Fibroblast of the conjunctiva (primary cell): ENCODE data around the gene CDO1.

Experiments
- DNase-seq: peaks from one replicate; pipeline ENCODE4 v3.0.0-alpha.2; 2010; ENCODE audit warnings: low read depth

The CDO1 gene

DNA sequence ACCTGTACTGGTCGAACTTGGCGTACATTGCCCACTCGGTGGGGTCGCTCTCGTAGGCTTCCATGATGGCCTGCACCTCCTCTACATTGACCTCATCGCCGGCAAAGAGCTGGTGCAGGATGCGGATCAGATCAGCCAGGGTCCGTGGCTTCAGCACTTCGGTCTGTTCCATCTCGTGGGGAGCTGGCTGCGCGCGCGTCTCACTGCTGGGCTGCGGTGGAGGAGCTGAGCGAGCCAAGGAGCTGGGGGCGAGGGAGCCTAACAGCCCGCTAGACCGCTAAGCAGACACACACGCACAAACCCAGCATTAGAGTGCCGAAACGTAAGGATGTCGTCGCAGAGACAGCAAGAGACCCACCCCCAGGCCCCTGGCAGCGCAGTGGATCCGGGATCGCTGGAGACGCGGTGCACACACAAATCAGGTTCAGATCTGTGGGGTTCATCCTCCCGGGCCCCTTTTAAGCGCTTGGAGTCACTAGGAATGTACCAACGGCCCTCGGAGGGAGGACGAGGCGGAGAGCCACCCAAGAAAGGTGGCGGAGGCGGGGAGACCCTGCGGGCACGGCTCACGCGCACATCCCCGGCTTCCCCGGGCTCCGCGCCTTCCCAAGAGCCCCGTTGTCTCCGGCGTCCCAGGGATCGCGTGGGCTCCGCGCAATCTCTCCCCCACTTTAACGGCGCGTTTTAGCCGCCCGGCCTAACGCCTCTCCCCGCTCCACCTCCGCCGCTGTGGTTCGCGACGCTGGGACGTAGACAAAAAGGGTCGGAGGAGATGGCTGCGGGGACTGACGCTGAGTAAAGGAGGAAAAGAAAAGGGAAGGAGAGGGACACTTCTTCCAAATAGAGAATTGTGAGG, at the start of gene CDO1:
Gene CDO1, minus strand, starts transcription at position 434 of the 856 bp plus-strand sequence. Its CDS starts 262 bp downstream, at position 172.
- peak; percentile 51 for DNase-seq

DNA sequence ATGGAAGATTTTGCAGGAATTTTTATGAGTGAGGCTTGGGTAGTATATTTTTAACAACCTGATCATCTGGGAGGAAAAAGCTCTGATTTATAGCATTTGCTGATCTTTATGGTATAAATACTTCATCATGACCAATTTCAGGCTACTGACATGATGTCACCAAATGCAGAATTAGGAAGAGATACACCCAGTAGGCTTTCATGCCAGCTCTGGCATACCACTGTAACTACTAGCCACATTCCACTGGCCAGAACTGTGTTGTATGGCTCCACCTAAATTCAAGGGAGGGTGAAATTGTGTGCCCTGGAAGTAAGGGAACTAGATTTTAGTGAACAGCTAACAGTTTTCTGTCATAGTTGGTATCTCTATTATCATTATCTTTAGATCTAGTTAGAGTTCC, 42.9 kb upstream of the CDO1 start:
- DNase-seq: no peak

DNA sequence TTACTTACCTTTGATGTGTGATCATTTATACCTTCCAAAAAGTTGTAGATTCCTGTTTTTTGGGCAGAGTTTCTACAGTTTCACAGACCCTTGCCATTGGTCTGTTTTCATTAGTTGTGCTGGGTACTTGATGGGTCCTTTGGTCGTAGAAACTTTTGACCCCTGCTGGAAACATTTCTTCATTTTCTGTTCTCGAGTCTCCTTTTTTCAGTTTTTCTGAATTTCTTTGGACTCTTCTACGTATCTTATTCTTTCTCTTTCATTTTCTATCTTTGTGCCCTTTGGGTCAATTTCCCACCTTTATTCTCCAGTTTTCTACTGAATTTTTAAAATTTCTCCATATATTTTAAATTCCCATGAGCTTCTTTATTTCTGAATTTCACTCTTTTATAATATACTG, 41.9 kb upstream of the CDO1 start:
- no peak for DNase-seq

DNA sequence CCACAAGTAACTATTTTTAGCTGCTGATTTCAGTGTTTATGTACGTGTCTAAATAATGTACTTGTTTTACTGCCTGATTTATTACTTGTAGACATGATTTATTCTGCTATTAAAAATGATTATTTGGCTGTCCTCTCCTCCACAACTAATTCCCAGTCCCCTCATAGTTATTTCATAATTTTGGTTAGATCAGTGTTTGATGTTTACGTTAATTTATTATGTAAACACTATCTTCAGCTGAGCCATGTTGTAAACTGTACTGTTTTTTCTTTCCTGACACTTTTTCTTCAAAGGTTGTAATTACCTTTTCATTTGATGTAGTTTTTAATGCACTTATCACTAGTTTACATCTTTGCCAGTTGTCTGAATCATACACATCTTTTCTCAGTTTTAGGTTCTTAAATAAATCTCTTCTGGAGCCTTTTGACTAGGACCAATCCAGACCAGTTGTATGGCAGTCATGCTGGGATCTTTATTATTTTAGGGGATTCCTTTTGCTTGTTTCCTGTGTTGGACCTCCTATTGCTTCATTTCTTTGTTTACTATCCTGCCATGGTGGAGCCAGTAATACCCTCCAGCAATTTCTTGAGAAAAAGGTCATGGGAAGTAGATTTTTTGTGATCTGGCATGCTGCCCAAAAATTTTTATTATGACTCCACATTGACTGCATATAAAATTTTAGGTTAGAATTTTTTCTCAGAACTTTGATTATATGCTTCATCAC, 41.3 kb upstream of the CDO1 start:
- DNase-seq: peak; percentile 23

DNA sequence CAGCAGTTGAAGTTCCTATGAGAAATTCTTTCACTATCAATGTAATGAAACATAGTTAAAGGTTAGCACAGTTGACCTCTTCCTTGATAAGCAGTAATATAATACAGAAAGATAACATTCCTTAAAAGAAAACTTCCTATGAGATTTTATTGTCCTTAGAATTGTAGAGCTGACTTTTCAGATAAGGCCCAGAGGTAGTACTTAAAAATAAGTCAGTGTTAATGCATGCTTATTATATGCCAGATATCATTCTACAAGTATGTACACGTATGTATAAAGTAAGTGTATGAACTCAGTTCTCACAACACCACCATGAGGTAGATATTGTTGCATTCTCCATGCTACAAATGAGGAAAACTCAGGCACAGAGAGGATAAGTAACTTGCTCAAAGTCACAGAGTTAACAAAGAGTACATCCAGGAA, 40.6 kb upstream of the CDO1 start:
- DNase-seq: no peak

DNA sequence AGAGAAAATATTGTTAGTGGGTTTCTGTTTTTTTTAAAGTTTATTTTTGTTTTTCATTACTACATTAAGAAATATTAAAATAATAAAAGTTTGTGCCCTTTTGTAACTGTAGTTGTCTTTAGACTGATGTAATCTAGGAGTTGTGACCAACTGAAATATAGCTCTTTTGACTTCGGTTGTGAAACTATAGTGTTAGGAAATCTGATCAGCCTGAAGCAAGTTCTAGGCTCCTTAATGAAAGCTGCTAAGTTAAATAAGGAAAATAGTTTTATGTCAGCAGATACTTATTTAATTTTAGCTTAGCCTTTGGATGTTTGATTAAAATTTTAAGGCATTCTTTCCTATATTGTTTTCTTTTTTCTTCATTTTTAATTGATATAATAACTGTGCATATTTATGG, 39.5 kb upstream of the CDO1 start:
- peak; percentile 28 for DNase-seq

DNA sequence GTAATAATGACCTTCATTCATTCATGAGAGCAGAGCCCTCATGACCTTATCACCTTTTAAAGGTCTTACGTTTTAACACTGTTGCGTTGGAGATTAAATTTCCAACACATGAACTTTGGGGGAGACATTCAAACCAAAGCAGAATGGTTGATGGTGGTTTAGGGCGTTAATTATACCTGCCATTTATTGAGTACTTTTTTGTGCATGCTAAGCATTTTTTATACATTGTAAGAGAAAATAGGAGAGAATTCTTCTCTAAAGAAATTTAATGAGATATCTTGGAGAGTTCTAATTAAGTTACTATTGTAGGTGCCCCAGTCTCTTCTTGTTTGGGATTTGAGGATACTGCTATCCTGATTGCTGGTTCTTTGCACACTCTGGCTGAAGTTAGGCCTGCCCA, 37.7 kb upstream of the CDO1 start:
- DNase-seq: no peak

DNA sequence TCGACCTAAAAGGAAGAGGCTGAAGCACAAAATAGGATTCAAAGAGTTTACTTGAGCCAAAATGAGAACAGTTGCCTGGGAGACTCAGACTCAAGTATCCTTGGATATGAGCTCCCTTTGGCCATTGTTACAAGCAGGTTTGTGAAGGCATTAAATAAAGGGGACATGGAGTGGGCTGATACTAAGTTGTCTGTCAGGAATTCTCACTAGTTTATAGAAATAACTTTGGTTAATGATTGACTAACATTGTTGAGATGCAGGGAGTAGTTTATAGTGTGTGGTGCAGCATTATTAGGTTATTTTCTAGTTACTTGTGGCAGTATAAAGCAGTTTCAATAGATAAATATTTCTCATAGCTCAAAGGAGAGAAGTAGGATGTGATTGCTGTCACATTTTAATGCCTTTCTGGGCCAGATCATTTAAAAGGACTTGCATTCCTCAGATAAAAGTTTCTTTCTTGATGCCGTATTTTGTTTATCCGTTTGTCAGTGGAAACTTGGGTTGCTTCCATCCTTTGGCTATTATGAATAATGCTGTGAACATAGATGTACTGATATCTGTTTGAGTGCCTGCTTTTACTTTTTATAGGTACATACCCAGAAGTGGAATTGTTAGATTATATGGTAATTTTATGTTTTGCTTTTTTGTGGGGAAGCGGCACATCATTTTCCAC, 34.4 kb upstream of the CDO1 start:
- no peak for DNase-seq

DNA sequence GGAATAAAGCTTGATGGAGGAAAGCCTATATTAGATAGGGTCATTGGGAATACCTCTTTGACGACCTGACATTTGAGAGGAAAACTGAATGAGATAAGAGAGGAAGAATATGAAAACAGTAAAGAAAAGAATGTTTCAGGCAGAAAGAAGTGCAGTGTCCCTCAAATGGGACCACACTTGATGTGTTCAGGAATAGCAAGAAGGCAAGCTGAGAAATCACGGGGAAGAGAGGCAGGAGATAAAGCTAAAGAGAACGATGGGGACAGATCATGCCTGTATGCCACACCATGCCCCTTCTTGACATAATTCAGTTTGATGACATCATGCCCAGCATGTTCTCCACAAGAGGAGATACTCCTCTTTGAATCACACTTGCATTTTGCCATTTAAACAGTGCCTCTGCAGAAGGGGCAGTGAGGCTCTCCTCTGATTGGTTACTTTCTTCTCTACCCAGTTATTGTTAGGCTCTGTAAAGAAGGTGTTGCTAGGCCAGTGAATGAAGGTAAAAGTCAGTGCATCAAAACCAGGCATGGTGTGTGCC, 32.9 kb upstream of the CDO1 start:
- DNase-seq: no peak

DNA sequence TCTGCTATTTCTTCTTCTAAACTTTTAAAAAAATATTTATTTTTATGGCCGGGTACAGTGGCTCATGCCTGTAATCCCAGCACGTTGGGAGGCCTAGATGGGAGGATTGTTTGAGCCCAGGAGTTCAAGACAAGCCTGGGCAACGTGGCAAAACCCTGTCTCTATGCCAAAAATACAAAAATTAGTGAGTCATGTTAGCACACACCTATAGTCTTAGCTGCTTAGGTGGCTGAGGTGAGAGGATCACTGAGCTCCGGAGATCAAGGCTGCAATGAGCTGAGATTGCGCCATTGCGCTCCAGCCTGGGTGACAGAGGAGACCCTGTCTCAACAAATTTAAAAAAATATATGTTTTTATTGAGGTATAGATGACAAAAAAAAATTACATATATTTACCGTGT, 30.8 kb upstream of the CDO1 start:
- no peak for DNase-seq

DNA sequence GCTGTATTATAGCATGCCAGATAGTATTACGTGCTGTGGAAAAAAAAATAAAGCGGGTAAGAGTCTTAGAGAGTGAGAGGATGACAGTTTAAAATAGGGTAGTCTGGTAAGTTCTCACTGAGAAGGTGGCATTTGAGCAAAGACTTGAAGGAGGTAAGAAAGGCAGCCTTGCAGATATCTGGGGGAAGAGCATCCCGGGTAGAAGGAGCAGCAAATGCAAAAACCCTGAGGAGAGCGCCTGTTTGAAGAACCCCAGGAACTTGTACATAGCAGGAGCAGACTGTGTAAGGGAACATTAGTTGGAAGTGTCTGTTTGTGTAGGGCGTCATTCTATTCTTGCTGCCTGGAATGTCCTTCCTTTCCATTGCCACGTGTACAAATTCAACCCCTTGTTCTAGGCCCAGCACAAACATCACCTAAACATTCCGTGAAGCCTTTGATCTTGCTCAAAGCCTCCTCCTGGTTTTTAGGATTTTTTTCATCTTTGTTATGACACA, 27.9 kb upstream of the CDO1 start:
- no peak for DNase-seq

DNA sequence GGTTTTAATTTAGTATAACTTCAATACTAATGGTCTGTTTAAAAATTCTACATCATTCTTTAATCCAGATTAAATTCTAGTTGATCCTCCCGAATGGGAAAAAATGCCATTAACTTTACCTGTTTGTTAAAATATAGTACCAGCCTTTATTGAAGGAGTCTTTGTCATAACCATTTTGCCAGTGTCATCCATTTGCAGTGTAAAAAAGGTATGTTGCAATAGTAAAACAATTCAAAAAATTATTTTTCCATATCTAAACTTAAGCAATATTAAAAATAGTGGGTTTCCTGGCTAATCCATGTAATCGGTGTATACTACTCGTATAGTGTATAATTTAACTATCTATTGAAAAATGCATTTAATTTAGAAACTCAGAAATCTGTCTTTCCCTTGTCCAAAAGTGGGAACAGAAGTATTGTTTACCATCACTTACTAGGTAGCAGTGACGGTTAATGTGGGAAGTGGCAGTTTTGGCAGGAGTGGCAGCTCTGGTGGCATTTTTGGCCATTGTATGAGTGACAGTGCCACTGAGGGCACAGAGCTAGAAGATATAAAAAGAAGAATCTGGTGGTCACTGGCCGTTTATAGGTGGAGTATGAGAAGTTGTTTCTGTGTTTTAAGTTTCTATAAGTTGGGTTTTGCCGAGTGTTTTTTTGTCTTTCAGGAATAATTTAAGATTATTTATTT, 27.1 kb upstream of the CDO1 start:
- no peak for DNase-seq

DNA sequence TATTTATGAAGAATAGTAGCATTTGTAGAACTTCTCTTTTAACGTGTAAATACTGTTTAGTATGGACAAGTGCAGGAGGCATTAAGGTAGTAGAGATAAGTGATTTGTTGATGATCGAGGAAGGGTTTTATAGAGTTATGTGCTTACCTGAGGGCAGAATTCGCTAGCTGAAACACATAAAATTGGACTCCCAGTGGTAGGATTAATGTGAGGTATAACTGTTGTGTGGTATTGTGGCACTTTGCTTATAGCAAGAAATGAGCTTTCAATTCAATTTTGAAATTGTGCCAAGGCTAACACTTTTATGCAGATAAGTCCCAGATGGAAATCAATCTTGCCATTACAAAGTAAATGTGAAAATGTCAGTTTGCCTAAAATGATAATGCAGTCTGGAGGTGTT, 26.5 kb upstream of the CDO1 start:
- no peak for DNase-seq

DNA sequence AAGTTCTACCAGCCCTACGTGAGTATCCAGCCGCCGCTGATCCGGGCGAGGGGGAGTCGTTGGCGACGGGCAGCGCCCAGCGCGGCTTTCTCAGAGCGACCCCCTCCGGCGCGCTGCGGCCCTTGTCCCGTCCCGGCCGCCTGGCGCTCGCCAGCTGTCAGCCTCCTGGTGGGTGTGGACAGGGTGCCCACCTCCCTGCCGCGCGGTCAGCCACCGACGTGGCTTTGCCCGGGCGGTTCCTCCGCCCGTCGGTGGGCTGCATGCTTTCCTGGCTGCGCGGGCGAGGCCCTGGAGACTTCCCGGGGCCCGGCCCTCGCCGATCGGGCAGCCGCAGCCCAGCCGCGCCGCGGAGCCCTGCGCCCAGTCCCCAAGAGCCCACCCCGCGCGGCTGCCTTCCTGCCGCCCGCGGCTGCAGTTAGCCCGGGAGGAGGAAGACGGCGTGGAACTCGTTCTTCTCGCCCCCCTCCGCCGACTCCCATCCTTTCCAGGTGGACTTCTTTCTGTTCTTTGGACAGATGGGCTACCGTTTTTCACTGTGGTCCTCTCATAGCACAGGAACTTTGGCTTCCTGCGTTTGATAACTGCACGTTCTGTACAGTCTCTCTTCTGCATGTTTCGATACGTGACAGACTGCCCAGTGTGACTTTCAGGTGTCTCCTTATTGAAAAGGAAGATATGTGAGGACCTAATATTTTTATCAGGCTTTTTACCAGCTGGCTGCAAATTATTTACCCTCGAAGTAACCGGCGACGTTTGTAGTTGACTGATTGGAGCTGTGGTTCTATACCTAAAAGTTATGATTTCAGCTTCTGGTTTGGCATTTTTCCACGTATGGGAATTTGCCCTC, 25.9 kb upstream of the CDO1 start:
- peak; percentile 18 for DNase-seq

DNA sequence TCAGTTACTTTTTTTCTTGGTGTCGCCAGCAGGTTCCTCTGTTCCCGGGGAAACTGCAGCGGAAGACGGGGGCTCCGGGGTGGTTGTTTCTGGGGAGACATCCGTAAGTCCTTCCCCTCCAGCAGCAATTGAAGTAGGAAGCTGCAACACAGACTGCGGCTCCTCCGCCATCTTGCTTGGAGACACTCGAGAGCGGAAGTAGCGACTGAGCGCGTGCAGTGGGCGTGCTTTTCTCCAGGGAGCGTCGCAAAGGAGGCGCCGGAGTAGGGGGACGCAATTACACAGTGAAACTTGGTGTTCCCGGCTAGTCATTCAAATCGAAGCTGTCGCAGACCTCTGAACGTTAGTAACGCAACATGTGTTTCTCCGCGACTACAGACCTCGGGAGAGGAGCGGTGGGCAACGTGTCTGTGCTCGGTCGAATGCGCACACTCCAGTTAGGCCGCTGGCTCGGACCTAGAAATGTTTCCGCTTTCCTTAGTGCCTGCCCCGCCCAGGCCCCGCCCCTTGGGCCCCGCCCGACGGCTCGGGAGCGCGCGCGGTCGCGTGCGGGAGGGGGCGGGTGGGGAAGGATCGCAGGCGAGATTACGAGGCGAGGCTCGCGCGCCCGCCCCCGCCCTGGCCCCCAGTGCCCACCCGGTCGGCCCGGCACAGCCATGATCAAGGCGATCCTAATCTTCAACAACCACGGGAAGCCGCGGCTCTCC, 25.1 kb upstream of the CDO1 start, which contains the start of the genes AP3S1 and ATG12:
Gene AP3S1, plus strand, starts transcription at position 554 of the 707 bp plus-strand sequence. Its CDS starts 103 bp downstream, at position 657.
Gene ATG12, minus strand, starts transcription at position 184 of the 707 bp plus-strand sequence. Its CDS starts 13 bp downstream, at position 171.
- peak; percentile 80 for DNase-seq

DNA sequence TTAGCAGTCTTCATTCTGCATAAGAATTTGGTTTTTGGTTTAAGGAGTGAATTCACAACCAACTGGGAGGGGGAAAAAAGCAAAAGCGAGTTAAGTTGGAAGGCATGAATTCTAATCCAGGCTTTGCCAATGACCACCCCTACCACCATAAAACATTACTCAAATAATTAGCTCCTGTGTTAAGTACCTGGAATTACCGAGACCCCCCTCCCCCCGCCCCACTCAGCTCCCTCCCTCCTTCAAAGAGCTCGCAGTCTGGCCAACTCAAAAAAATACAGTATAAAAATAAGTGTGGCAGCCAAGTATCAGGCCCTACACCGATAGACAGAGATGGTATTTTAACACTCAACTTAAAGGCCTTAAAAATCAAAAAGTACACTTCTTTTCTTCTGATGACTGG, 24.4 kb upstream of the CDO1 start:
- no peak for DNase-seq

DNA sequence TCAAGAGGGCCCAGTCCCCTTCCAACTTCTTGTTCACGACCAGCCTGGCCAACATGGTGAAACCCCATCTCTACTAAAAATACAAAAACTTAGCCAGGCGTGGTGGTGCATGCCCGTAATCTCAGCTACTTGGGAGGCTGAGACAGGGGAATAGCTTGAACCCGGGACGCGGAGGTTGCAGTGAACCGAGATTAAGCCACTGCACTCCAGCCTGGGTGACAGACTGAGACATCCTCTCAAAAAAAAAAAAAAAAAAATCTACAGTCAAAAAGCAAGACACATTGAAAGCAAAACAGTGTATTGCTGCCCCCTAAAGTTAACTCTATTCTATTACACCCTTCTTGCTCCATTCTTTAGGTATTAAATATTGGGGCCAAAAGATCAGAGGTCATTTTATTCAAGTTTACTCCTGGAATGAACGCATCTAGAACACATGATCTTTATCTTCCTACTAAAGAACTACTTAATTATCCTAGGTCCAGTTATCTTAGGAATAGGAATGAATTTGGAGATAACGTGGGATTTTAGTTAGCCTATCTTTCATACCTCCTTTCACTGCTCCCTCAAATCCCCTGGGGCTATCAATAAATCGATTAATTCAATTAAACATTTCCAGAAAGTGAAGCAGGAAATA, 22.5 kb upstream of the CDO1 start:
- DNase-seq: peak; percentile 60

DNA sequence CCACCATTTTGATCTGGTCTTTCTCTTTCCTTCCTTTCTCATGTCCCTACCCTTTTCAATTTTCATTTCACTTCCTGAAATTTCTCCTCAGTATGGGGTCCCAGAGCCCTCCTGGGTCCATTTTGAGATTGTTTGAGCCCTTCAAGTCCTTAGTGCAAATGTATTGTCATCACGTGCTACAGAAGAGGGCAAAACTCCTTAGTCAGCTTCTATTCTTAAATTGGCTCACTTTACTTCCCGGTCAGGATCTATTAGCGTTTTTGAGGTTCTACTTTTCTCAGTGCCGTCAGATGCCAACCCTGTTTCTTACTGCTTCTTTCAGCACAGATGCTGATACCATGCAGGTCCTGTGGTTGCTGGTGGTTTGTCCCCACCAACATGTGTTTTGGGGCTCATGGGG, 19.0 kb upstream of the CDO1 start:
- DNase-seq: no peak

DNA sequence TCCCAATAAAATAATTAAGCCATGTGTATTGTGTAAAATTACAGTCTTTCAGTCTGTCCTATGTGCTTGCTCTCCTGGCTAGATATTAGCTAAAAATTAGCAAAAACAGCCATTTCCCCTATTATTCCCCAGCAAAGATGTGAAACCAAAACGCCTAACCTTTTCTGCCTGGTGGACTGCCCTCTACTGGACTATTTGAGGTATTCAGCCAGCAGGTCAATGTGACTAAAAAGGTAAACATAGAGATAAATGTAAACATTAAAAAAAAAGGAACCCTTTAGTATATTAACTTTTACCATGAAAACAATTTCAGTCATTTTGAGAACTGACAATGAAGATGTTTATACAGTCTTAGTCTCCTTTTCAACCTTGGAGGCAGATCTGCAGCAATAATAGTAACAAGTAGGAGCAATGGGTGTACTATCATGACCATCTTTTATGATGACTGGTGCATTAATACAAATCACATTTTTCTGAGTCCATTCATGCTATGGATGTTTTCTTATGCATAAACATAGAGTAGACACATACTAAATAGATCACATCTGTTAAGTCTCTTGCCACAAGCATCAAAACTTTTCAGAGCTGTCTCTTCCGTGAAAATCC, 14.8 kb upstream of the CDO1 start:
- no peak for DNase-seq
